GM12874 (cell line): Measurements from ENCODE around the gene DISP3.

Source experiments
- TF ChIP-seq, protein P1 (sequence below): IDR thresholded peaks from 2 replicates; pipeline ENCODE4 v1.5.1; 2011; ENCODE audit warnings: low read depth, mild to moderate bottlenecking, control low read depth, low read length, moderate library complexity; ENCODE audit not compliant: insufficient read depth

DISP3 gene

DNA sequence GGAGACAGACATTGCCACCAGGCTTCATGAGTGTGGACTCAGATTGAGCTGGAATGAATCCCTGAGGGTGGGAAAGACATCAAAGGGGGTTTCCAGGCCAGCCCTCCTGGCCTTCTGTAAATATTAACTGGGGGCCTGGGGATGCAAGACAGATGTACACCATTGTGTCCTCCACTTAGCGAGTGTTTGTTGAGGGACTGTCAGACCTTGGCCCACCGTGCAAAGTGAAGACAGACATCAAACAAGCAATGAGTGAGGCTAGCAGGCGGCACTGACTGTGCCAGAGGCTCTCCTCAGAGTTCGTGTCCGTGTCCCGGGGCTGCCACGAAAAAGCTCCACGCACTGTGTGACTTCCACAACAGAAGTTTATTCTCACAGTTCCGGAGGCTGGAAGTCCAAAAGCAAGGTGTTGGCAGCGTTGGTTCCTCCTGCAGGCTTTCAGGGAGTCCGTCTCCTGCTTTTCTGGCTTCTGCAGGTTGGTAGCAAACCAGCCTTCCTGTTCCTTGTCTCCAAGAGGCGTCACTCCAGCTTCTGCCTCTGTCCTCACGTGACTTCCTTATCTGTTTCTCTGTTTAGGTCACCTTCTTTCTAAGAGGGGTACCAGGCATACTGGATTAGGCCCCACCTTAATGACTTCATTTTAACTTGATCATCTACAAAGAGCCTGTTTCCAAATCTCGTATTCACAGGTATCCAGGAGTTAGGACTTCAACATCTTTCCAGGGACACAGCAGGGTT lies 59.1 kb downstream of the DISP3 start:
- TF ChIP-seq, protein P1, sequence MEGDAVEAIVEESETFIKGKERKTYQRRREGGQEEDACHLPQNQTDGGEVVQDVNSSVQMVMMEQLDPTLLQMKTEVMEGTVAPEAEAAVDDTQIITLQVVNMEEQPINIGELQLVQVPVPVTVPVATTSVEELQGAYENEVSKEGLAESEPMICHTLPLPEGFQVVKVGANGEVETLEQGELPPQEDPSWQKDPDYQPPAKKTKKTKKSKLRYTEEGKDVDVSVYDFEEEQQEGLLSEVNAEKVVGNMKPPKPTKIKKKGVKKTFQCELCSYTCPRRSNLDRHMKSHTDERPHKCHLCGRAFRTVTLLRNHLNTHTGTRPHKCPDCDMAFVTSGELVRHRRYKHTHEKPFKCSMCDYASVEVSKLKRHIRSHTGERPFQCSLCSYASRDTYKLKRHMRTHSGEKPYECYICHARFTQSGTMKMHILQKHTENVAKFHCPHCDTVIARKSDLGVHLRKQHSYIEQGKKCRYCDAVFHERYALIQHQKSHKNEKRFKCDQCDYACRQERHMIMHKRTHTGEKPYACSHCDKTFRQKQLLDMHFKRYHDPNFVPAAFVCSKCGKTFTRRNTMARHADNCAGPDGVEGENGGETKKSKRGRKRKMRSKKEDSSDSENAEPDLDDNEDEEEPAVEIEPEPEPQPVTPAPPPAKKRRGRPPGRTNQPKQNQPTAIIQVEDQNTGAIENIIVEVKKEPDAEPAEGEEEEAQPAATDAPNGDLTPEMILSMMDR: no peak

DNA sequence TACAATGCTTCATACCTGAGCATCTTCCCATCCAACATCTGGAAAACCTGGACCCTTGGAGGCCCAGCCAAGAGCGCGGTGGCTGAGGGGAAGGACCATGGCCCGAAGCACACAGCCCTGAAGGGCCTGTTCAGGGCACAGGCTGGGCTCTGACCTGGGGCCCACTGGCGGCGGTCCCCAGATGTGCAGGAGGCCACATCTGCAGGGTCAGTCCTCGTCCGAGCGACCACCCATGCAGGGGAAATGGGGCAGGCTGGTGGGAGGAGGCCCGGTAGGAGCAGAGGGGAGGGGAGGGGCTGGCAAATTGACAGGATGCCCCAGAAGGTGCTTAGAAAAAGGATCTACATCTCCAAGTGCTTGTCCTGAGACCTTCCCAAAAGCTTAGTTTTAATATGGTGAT lies 59.9 kb downstream of the DISP3 start:
- TF ChIP-seq, protein P1: no peak

DNA sequence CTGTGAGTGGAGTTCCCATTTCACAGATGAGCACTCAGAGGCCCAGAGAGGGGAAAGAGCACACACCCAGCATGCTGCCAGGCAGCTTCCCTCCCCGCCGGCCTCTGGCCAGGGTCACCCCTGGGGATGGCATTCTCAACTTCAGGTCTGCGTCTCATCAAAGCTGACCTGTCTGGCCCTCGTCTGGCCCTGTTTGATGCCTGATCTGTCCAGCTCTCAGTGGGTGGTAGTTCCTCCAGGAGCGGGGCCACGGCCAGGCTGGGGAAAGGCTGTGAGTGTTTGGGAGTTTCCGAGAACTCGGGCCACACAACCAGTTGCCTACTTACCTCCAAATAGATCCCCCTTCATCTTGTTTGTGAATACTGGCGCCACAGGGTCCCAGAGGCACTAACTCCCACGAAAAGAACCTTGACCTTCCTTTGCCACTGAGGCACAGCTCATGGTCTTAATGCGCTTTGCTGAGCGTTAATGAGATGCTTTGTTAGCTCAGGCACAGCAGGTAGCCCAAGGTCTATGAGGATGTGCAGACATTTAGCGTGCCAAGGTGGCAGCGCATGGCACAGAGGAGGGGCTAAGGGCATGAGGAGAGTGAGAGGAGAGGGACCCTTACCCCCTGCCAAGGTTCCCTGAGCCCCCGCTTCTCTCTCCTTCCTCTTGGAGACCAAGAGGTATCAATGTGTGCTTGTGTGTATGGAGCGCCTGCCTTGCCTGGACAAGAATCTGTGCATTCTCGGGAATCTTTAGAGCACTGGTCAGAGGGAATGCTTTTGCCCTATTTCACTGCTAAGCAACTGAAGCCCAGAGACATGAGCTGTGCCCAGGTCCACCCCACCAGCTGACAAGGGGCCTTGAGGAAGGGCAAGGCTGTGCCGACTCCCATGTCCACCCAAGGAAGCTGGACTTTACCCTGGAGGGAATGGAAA lies 61.2 kb downstream of the DISP3 start:
- TF ChIP-seq, protein P1: no peak

DNA sequence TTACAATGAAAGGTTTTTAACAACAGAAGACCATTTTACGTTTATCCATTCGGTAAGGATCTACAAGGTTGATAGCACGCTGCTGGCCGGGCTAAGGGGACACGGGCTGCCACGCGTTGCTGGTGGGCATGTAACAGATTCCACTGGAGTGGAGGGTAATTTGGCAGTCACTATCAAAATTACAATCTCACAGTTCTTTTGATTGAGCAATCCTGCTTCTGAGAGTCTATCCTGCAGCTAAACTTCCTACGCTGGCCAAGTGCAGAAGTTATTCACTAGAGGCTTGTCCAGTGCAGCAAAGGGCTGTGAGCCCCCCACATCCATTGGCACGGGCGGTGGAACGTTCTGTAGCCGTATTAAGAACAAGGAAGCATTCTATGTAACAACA lies 61.8 kb downstream of the DISP3 start:
- TF ChIP-seq, protein P1: no peak

DNA sequence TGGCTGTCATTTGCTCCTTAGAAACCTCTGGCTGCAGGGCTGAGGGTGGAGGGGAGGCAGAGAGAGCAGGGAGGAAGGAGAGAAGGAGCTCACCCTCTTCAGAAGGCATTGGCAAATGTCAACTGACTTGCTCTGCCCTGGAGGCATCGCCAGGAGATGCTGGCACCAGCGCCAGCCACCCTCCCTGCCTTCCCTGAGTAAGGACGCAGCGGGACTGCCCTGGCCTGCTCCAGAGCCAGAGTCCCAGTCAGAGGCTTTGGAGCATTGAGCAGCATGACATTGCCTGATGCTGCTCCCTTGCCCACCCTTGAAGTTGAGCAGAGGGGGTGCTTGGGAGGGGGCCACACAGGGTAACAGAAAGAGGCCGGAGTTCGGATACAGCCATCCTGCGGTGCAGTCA lies 62.3 kb downstream of the DISP3 start:
- TF ChIP-seq, protein P1: no peak

DNA sequence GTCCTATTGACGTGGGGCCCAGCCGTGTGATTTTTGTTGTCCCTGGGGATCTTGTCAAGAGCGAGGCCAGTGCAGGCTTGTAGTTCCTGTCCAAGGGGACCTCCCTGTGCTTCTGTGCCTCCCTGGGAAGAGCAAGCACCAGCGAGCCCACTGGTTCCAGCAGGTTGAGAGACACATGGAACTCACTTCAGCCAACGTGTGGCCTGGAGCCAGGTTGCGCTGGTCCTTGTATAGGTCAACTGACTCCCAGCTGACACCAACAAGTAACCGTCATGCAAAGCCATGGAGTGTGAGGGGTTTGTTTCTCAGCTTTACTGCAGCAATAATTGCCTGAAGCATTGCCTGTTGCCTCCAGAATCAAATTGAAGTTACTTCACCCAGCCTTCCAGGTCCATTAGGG lies 63.0 kb downstream of the DISP3 start:
- TF ChIP-seq, protein P1: no peak

DNA sequence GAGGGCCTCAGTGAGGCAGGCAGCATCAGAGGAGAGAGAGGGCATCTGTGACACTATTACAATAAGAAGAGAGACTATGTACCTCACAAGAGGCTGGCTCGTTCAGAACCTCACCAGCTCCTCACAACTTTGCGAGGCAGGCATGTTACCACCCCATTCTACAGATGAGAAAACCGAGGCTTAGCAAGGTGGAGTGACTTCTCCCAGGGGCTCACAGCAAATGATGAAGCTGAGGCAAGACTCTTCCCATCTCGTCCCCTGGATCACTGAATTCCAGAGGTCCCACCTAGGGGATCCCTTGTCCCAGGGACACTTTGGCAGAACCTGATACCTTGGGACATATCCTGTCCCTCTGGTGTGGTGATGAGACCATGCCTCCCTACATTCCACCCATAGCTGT lies 64.4 kb downstream of the DISP3 start:
- TF ChIP-seq, protein P1: no peak
